Epithelial cell of esophagus (primary cell): ENCODE measurements around the gene DRD4.

Experiments used
- DNase-seq: peaks from one replicate; pipeline ENCODE4 v3.0.0; 2010; ENCODE audit warnings: low read depth
- H3K4me3 ChIP-seq: 2 replicates; pipeline ENCODE4 v1.5.1; 2011; ENCODE audit warnings: mild to moderate bottlenecking, low read length, control low read depth
- CTCF ChIP-seq: IDR thresholded peaks from 2 replicates; pipeline ENCODE4 v1.5.1; 2011; ENCODE audit warnings: low read depth, mild to moderate bottlenecking, low read length, control low read depth, inconsistent platforms; ENCODE audit not compliant: insufficient read depth; ENCODE audit errors: missing control alignments

The DRD4 gene

GRCh38 chr11:639332-639955 is 2.4 kb downstream of the DRD4 start:
- TF ChIP-seq CTCF: no peak
- DNase-seq: no peak
- H3K4me3 ChIP-seq: no peak overlapping the region

- no peak for DNase-seq
- no peak for TF ChIP-seq CTCF
- H3K4me3 ChIP-seq: no peak overlapping the region
Measured at GRCh38 chr11:640021-640706, 3.1 kb downstream of the DRD4 start.

- TF ChIP-seq CTCF: no peak
- DNase-seq: no peak
- no peak overlapping the region for H3K4me3 ChIP-seq
Measured at GRCh38 chr11:641806-642370, 4.8 kb downstream of the DRD4 start.

GRCh38 chr11:643366-643765 is 6.3 kb downstream of the DRD4 start:
- TF ChIP-seq CTCF: no peak

GRCh38 chr11:643849-644738 is 7.0 kb downstream of the DRD4 start:
- no peak for TF ChIP-seq CTCF
- no peak overlapping the region for H3K4me3 ChIP-seq
- no peak for DNase-seq

More at GRCh38 chr11:643366-643765, 6.3 kb downstream of the DRD4 start:
- no peak overlapping the region for H3K4me3 ChIP-seq
- DNase-seq: no peak

- H3K4me3 ChIP-seq: no peak overlapping the region
- no peak for TF ChIP-seq CTCF
- DNase-seq: no peak
Measured at GRCh38 chr11:645536-645935, 8.5 kb downstream of the DRD4 start.
